Measurements from ENCODE around the gene RPUSD4.

GRCh38 chr11:126246636-126247035, 35.2 kb upstream of the RPUSD4 start:
- TF ChIP-seq EZH2 (IDR thresholded peaks at IDR 0.05) (no peak), CTCF (IDR thresholded peaks at IDR 0.05) (no peak), EZH2phosphoT487 (IDR thresholded peaks at IDR 0.05) (no peak)
